ENCODE data around the gene CDK10. TPM values are rescaled to one million over a fixed set of nuclear protein-coding genes. Genes with fewer than 3 reads are reported as not detected.

Gene CDK10
- total RNA-seq, 3 donors from 2014 or later (not counting 1 experiment from before 2014, with no cell fraction given): 102 to 123 (median 114) TPM

DNA sequence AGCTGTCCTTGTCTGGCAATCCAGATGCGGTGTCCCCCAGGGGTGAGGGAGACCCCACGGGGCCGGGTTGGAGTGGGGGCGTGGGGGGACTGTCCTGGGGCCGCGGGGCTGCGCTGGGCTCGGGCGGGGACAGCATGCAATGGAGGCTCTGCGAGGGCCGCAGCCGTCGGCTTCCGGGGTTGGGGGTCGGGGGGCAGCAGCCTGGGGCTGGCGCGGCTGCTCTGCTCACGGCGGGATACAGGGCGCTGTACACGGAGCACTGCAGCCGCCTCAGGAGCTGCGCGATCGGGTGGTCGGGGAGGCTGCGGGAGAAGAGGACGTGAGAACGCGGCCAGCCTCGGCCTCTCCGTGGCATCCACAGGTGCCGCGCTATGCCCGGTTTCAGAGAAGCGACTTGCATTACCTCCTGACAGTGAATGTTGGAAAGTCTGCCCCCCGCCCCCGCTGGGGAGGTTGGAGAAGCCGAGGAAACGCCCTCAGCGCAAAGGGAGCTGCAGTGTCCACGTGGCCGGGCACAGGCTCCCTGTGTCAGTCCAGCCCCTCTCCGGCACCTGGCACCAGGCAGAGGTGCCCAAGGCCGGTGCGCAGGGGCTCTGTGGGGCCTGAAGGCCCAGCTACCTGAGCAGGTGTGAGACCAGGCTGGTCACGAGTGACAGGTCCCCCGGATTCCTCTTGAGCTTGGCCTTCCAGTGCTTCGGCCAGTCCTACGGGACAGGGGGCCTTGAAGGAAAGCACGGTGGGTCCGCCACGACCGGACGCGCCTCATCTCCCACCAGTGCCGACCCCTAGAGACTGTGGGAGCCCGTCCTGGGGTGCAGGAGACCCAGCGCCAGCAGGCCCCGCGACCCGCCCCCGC is 24.4 kb downstream of the CDK10 start:
- no peaks in the 10 kb centered on the region for H3K36me3 ChIP-seq (ENCODE audit: control insufficient read depth, insufficient read depth, low read length)
- H3K36me3 Mint-ChIP-seq: no peaks in the 10 kb centered on the region
- peaks cover 23% of the 10 kb centered on the region for H3K4me1 ChIP-seq (ENCODE audit: control insufficient read depth, insufficient read depth, low read length)
- no peak overlapping the region for H3K4me3 Mint-ChIP-seq
- H3K9me3 Mint-ChIP-seq: no peaks in the 10 kb centered on the region
- TF ChIP-seq, protein P1, sequence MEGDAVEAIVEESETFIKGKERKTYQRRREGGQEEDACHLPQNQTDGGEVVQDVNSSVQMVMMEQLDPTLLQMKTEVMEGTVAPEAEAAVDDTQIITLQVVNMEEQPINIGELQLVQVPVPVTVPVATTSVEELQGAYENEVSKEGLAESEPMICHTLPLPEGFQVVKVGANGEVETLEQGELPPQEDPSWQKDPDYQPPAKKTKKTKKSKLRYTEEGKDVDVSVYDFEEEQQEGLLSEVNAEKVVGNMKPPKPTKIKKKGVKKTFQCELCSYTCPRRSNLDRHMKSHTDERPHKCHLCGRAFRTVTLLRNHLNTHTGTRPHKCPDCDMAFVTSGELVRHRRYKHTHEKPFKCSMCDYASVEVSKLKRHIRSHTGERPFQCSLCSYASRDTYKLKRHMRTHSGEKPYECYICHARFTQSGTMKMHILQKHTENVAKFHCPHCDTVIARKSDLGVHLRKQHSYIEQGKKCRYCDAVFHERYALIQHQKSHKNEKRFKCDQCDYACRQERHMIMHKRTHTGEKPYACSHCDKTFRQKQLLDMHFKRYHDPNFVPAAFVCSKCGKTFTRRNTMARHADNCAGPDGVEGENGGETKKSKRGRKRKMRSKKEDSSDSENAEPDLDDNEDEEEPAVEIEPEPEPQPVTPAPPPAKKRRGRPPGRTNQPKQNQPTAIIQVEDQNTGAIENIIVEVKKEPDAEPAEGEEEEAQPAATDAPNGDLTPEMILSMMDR (IDR thresholded peaks at IDR 0.05): no peak
- no peak overlapping the region for H3K27ac ChIP-seq (ENCODE audit: low read length)
- no peak for ATAC-seq
- WGBS (ENCODE audit: insufficient coverage): 94% methylated on average over 63 of the region's 63 CpGs
- peaks cover 3% of the 10 kb centered on the region in 2 donors for H3K4me1 Mint-ChIP-seq
- no peaks in the 10 kb centered on the region for H3K9me3 ChIP-seq (ENCODE audit: control insufficient read depth, insufficient read depth, low read length)
- no peak overlapping the region for H3K4me3 ChIP-seq (ENCODE audit: low read length)
- intact Hi-C loops (cut with micrococcal nuclease): no loop called here
- no peak overlapping the region for H3K27ac Mint-ChIP-seq
- no peaks in the 10 kb centered on the region for H3K27me3 ChIP-seq (ENCODE audit: control insufficient read depth, insufficient read depth, low read length)
- no peak for DNase-seq
- H3K27me3 Mint-ChIP-seq (ENCODE audit: low read depth in 2 of 2): no peaks in the 10 kb centered on the region

DNA sequence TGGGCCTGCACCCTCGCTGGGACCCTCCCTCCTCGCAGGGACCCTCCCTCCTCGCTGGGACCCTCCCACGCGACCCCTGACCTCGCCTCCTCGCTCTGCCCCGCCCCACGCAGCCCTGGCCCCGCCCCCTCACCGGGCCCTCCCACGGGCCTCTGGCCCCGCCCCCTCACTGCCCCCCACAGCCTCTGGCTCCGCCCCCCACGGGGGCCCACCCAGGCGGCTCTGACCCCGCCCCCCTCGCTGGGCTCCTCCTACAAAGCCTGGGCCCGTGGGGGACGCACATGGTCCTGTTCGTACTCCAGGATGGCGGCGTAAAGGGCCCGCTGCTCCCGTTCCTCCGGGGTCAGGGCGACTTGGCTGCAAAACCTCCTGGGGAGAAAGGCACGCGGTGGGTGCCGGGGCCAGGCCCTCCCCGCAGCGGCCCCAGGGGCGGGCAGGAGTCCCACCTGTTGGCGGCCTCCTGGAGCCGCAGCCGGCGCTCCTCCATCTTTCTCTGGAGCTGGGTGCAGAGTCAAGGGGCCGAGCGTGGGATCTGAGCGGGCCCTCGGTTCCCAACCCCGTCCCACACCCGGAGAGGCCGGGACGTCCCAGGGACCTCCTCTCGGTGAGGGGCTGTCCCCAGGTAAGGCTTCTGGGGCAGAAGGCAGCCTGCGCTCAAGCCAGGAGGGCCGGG is 25.2 kb downstream of the CDK10 start:
- ATAC-seq (peak; percentile 94 to 97 (median 95)), DNase-seq (peak; percentile 50 to 85)
- H3K27ac Mint-ChIP-seq: no peak overlapping the region
- no peaks in the 10 kb centered on the region for H3K27me3 Mint-ChIP-seq (ENCODE audit: low read depth in 2 of 2)
- H3K4me1 ChIP-seq (ENCODE audit: control insufficient read depth, insufficient read depth, low read length): peaks cover 19% of the 10 kb centered on the region
- H3K9me3 Mint-ChIP-seq: no peaks in the 10 kb centered on the region
- H3K27ac ChIP-seq (ENCODE audit: low read length): no peak overlapping the region
- H3K4me3 ChIP-seq (ENCODE audit: low read length): peak overlapping the region; percentile 24
- H3K36me3 ChIP-seq (ENCODE audit: control insufficient read depth, insufficient read depth, low read length): no peaks in the 10 kb centered on the region
- H3K4me1 Mint-ChIP-seq: no peaks in the 10 kb centered on the region
- 4% methylated on average over 44 of the region's 48 CpGs for WGBS (ENCODE audit: insufficient coverage)
- intact Hi-C loops (cut with micrococcal nuclease): no loop called here
- TF ChIP-seq, protein P1 (IDR thresholded peaks at IDR 0.05): no peak
- H3K9me3 ChIP-seq (ENCODE audit: control insufficient read depth, insufficient read depth, low read length): no peaks in the 10 kb centered on the region
- no peak overlapping the region for H3K4me3 Mint-ChIP-seq
- no peaks in the 10 kb centered on the region for H3K36me3 Mint-ChIP-seq
- no peaks in the 10 kb centered on the region for H3K27me3 ChIP-seq (ENCODE audit: control insufficient read depth, insufficient read depth, low read length)

DNA sequence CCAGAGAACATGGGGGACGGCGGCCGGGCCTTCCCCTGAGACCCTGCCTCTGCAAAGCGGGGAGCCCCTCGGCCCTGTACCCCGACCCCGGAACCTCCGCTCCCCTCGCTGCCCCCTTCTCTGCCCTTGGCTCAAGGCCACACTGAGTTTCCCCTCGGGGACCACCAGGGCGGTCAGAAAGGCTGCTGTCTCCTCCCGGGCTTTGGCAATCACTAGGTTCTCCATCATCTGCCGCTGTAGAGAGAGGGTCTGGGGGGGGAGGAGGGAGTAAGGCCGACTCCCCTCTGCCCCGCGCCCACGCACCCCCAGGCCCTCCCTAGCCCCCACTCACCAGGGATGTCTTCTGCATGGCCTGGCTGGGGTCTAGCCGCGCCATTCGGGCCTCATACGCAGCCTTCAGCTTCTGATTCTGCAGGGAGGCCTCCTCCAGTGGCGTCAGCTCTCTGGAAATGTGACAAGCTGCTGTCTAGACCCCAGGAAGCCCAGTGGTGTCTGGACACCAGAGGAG is 25.8 kb downstream of the CDK10 start:
- Mint-ChIP-seq H3K27me3 (ENCODE audit: low read depth in 2 of 2) (no peaks in the 10 kb centered on the region), H3K4me3 (peak overlapping the region; percentile 53), H3K4me1 (peaks cover 0 to 3% of the 10 kb centered on the region in 2 donors), H3K36me3 (no peaks in the 10 kb centered on the region), H3K9me3 (no peaks in the 10 kb centered on the region), H3K27ac (no peak overlapping the region)
- Histone ChIP-seq H3K4me3 (ENCODE audit: low read length) (peak overlapping the region; percentile 18), H3K27ac (ENCODE audit: low read length) (no peak overlapping the region), H3K9me3 (ENCODE audit: control insufficient read depth, insufficient read depth, low read length) (no peaks in the 10 kb centered on the region), H3K27me3 (ENCODE audit: control insufficient read depth, insufficient read depth, low read length) (no peaks in the 10 kb centered on the region), H3K4me1 (ENCODE audit: control insufficient read depth, insufficient read depth, low read length) (peaks cover 19% of the 10 kb centered on the region), H3K36me3 (ENCODE audit: control insufficient read depth, insufficient read depth, low read length) (no peaks in the 10 kb centered on the region)
- DNase-seq: no peak
- TF ChIP-seq, protein P1 (IDR thresholded peaks at IDR 0.05): no peak
- no peak for ATAC-seq
- 13% methylated on average over 18 of the region's 22 CpGs for WGBS (ENCODE audit: insufficient coverage)
- intact Hi-C loops (cut with micrococcal nuclease): no loop called here

All from natural killer cell (primary cell).